Esophagus muscularis mucosa (tissue), 4 donors: ENCODE data around the gene GOLGA3.

Experiments
- CTCF ChIP-seq, 3 experiments: fragments of 200-600 bp in 2 of 3; fragments of 450-650 bp in 1 of 3; sonication (generic) in 2 of 3; IDR thresholded peaks; one replicate each; pipeline ENCODE4 v1.5.1; 2017 to 2019; ENCODE audit warnings: antibody characterized with exemption in 3 of 3, mild to moderate bottlenecking in 2 of 3, moderate library complexity in 1 of 3
- EP300 ChIP-seq: sonication (generic); formaldehyde crosslinking; IDR thresholded peaks from one replicate; pipeline ENCODE4 v1.6.1; 2017; ENCODE audit warnings: antibody characterized with exemption
- POLR2A ChIP-seq: fragments of 450-650 bp; IDR thresholded peaks from one replicate; pipeline ENCODE4 v1.6.1; 2017; ENCODE audit warnings: antibody characterized with exemption, moderate library complexity, mild to moderate bottlenecking, low read depth
- POLR2AphosphoS5 ChIP-seq, 2 donors: sonication (generic); formaldehyde crosslinking; IDR thresholded peaks; one replicate each; pipeline ENCODE4 v1.6.1; 2017; ENCODE audit warnings: antibody characterized with exemption in 2 of 2

DNA sequence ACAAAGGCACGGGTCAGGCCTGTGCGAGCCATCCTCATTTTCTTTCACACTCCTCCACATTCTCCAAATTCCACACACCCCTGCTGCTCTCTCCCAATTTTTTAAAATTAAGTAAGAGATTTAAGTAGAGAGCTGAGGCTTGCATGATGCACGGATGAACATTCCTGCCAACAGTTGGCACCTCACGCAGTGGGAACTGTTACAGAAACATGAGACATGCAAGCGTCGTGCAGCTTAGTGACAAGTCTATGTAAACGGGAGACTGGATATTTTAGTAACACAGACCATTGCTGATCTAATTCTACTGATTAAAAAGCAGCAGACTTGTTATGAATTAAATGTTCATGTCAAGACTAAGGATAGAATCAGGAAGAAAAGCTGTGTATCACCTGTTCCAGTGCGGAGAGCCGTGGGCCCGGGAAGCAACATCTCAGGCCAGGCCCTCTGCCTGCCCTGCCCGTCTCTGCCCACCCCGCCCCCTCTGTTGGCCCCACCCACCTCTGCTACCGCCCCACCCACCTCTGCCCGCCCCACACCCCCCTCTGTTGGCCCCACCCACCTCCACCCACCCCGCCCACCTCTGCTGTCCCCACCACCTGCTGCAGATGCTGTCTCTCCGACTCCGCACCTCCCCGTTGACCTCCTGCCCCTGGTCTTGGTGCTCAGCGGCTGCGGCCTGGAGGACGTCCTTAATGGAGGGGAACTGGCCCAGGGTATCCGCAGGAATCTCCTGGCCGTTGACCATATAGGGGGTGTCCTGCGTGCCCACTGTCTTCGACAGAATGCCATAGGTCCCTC lies 21.2 kb downstream of the GOLGA3 start:
- TF ChIP-seq POLR2A, result no peak
- TF ChIP-seq CTCF (IDR thresholded peaks at IDR 0.05), result no peak
- TF ChIP-seq POLR2AphosphoS5 (IDR thresholded peaks at IDR 0.05), result no peak
- TF ChIP-seq EP300, result no peak
